DOHH2 (cell line): ENCODE data around the gene OR6B2.

Experiments used
- H3F3A ChIP-seq: fragments of 200-600 bp; sonication (generic), shearing (Covaris generic); 2 replicates; pipeline ENCODE4 v1.6.0; 2016; ENCODE audit warnings: antibody characterized with exemption, mild to moderate bottlenecking; ENCODE audit not compliant: control insufficient read depth, insufficient read depth
- H3K27ac ChIP-seq: fragments of 200-600 bp; sonication (generic); 2 replicates; pipeline ENCODE4 v1.5.1; 2014; ENCODE audit warnings: low read depth, mild to moderate bottlenecking, low read length, moderate library complexity
- H3K27me3 ChIP-seq: fragments of 200-600 bp; sonication (generic); 2 replicates; pipeline ENCODE4 v1.6.1; 2014; ENCODE audit warnings: mild to moderate bottlenecking, low read length, mixed read lengths; ENCODE audit not compliant: control insufficient read depth
- H3K36me3 ChIP-seq: fragments of 200-600 bp; sonication (generic); 2 replicates; pipeline ENCODE4 v1.6.1; 2014; ENCODE audit warnings: mild to moderate bottlenecking, low read length, moderate library complexity, mixed read lengths; ENCODE audit not compliant: control insufficient read depth
- H3K4me1 ChIP-seq: fragments of 200-600 bp; sonication (generic); 2 replicates; pipeline ENCODE4 v1.6.1; 2014; ENCODE audit warnings: mild to moderate bottlenecking, low read length, mixed read lengths; ENCODE audit not compliant: control insufficient read depth
- H3K4me2 ChIP-seq: fragments of 200-600 bp; sonication (generic); 2 replicates; pipeline ENCODE4 v1.6.0; 2014; ENCODE audit warnings: mild to moderate bottlenecking, low read length, moderate library complexity
- H3K4me3 ChIP-seq: fragments of 200-600 bp; sonication (generic); 2 replicates; pipeline ENCODE4 v1.5.1; 2014; ENCODE audit warnings: mild to moderate bottlenecking, low read length, mixed read lengths
- H3K79me2 ChIP-seq: fragments of 200-600 bp; sonication (generic); 2 replicates; pipeline ENCODE4 v1.6.1; 2014; ENCODE audit warnings: mild to moderate bottlenecking, low read length, mixed read lengths; ENCODE audit not compliant: control insufficient read depth
- H3K9me2 ChIP-seq: fragments of 200-600 bp; sonication (generic); replicated peaks from 2 replicates; pipeline ENCODE4 v1.6.1; 2014; ENCODE audit warnings: mild to moderate bottlenecking, low read length, mixed read lengths; ENCODE audit not compliant: control insufficient read depth
- H3K9me3 ChIP-seq: fragments of 200-600 bp; sonication (generic); 2 replicates; pipeline ENCODE4 v1.6.1; 2014; ENCODE audit warnings: antibody characterized with exemption, low read length, mixed read lengths; ENCODE audit not compliant: control insufficient read depth, insufficient read depth
- H4K20me1 ChIP-seq: fragments of 200-600 bp; sonication (generic); 2 replicates; pipeline ENCODE4 v1.6.0; 2014; ENCODE audit warnings: low read depth, mild to moderate bottlenecking, antibody characterized with exemption, low read length, moderate library complexity; ENCODE audit not compliant: control insufficient read depth, insufficient read depth
- CTCF ChIP-seq: fragments of 200-600 bp; sonication (generic); IDR thresholded peaks from one replicate; pipeline ENCODE4 v1.5.1; 2014; ENCODE audit warnings: antibody characterized with exemption, mild to moderate bottlenecking, low read depth, low read length; ENCODE audit not compliant: poor library complexity, severe bottlenecking
- EZH2phosphoT487 ChIP-seq: fragments of 200-600 bp; sonication (generic); IDR thresholded peaks from 2 replicates; pipeline ENCODE4 v1.6.1; 2017; ENCODE audit warnings: borderline replicate concordance, mild to moderate bottlenecking, antibody characterized with exemption, low read length, moderate library complexity, mixed read lengths

Gene OR6B2

GRCh38 chr2:240056678-240057077, 26.4 kb upstream of the OR6B2 start:
- peaks cover 2% of the 10 kb centered on the region for H3K27me3 ChIP-seq
- TF ChIP-seq CTCF = no peak
- TF ChIP-seq EZH2phosphoT487 = no peak
- no peaks in the 10 kb centered on the region for H3K36me3 ChIP-seq

GRCh38 chr2:240055177-240055917, 25.1 kb upstream of the OR6B2 start:
- H3K4me1 ChIP-seq = no peaks in the 10 kb centered on the region
- no peak overlapping the region for H3K4me2 ChIP-seq
- TF ChIP-seq EZH2phosphoT487 (no peak), CTCF (no peak)
- H3K27ac ChIP-seq = no peak overlapping the region
- H3K36me3 ChIP-seq = no peaks in the 10 kb centered on the region
- no peaks in the 10 kb centered on the region; the same call in 1 of the 2 replicates for H3K27me3 ChIP-seq
- no peaks in the 10 kb centered on the region for H4K20me1 ChIP-seq
- no peaks in the 10 kb centered on the region for H3F3A ChIP-seq
- H3K4me3 ChIP-seq = no peak overlapping the region
- no peaks in the 10 kb centered on the region for H3K79me2 ChIP-seq
- no peaks in the 10 kb centered on the region for H3K9me3 ChIP-seq
- H3K9me2 ChIP-seq = no peaks in the 10 kb centered on the region

More at GRCh38 chr2:240056678-240057077, 26.4 kb upstream of the OR6B2 start:
- Histone ChIP-seq H3K4me1 (no peaks in the 10 kb centered on the region), H3K79me2 (no peaks in the 10 kb centered on the region), H3K9me2 (no peaks in the 10 kb centered on the region), H3K27ac (no peak overlapping the region), H3K4me2 (no peak overlapping the region), H3K9me3 (no peaks in the 10 kb centered on the region), H3F3A (no peaks in the 10 kb centered on the region), H4K20me1 (no peaks in the 10 kb centered on the region), H3K4me3 (no peak overlapping the region)

GRCh38 chr2:240053173-240054155, 23.2 kb upstream of the OR6B2 start, which contains the start of gene OR6B3:
Gene OR6B3, minus strand, starts transcription at chr2:240053521.
- Histone ChIP-seq H3K27me3 (peaks cover 2% of the 10 kb centered on the region; the same call in 1 of the 2 replicates), H3K4me1 (no peaks in the 10 kb centered on the region)

More at GRCh38 chr2:240053173-240054155, 23.2 kb upstream of the OR6B2 start, which contains the start of gene OR6B3:
- Histone ChIP-seq H3F3A (no peaks in the 10 kb centered on the region), H3K9me3 (no peaks in the 10 kb centered on the region), H4K20me1 (no peaks in the 10 kb centered on the region), H3K79me2 (no peaks in the 10 kb centered on the region), H3K36me3 (no peaks in the 10 kb centered on the region), H3K27ac (no peak within 1 kb of the TSS), H3K4me2 (no peak within 1 kb of the TSS), H3K9me2 (no peaks in the 10 kb centered on the region), H3K4me3 (no peak within 1 kb of the TSS)
- TF ChIP-seq CTCF (no peak), EZH2phosphoT487 (no peak)
